Measurements from ENCODE around the gene DYNC1LI2.

DYNC1LI2 gene

GRCh38 chr16:66695935-66696668 is 55.3 kb downstream of the DYNC1LI2 start:
- no peak for TF ChIP-seq CTCF (conservative IDR thresholded peaks at IDR 0.05)
- H3K27ac ChIP-seq: peak overlapping the region; percentile 86

- TF ChIP-seq CTCF (conservative IDR thresholded peaks at IDR 0.05): no peak
- peak overlapping the region; percentile 86 for H3K27ac ChIP-seq
Observed at GRCh38 chr16:66695471-66695934, 55.9 kb downstream of the DYNC1LI2 start.

- peak overlapping the region; percentile 86 for H3K27ac ChIP-seq
- no peak for TF ChIP-seq CTCF (conservative IDR thresholded peaks at IDR 0.05)
Observed at GRCh38 chr16:66693149-66693548, 58.3 kb downstream of the DYNC1LI2 start.

GRCh38 chr16:66692341-66692740 is 59.1 kb downstream of the DYNC1LI2 start:
- no peak for TF ChIP-seq CTCF (conservative IDR thresholded peaks at IDR 0.05)

GRCh38 chr16:66691234-66691633 is 60.2 kb downstream of the DYNC1LI2 start:
- TF ChIP-seq CTCF (conservative IDR thresholded peaks at IDR 0.05): no peak
- H3K27ac ChIP-seq: no peak overlapping the region

More at GRCh38 chr16:66692341-66692740, 59.1 kb downstream of the DYNC1LI2 start:
- no peak overlapping the region for H3K27ac ChIP-seq

GRCh38 chr16:66690106-66690847 is 61.1 kb downstream of the DYNC1LI2 start:
- TF ChIP-seq CTCF (conservative IDR thresholded peaks at IDR 0.05): no peak
- no peak overlapping the region for H3K27ac ChIP-seq

- no peak overlapping the region for H3K27ac ChIP-seq
- TF ChIP-seq CTCF (conservative IDR thresholded peaks at IDR 0.05): no peak
Observed at GRCh38 chr16:66689282-66689681, 62.1 kb downstream of the DYNC1LI2 start.
